ENCODE data around the gene EVA1B.

The EVA1B gene

DNA sequence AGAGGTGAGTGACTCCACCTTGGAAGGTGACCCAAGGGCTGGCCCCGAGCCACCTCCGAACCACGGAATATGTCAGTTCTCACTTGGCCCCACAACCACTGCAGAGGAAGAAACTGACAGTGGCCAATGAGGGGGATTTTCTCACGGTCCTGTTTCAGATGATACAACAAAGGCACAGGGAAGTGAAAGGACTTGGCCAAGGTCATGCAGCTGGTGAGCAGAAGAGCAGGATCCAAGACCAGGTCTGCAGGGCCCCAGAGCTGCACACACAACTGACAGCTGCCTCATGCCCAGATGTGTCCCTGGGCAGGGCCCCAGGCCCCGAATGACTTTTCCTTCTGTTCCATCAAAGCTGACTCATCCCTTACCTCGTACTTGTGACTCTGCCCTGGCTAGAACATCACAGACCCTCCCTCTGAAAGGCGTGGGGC, 25.8 kb upstream of the EVA1B start:
- in situ Hi-C loops (cut with HindIII; ENCODE audit: low sequenced_read_pairs) = no loop called here

GRCh38 chr1:36346741-36347370, 23.4 kb upstream of the EVA1B start:
- in situ Hi-C loops (cut with HindIII; ENCODE audit: low sequenced_read_pairs) = no loop called here

DNA sequence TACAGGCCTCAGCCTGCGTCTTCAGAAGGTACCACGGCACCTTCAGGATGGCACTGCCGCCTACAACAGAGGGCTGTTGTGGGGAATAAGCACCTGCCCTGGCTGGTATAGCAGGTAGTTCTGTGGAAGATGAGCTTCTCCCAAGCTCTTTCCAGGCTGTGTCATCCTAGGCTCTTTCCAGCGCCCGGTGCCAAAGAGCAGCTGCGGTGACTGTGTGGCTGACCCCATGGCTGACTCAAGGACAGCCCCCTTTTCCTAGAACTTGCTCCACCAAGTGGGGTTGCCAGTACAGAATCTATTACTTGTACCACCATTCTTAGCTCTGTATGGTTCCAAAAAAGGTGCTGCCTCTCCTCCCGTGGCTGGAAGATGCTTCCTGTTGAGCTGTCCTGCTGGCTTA, 21.9 kb upstream of the EVA1B start:
- in situ Hi-C loops (cut with HindIII; ENCODE audit: low sequenced_read_pairs) = no loop called here

DNA sequence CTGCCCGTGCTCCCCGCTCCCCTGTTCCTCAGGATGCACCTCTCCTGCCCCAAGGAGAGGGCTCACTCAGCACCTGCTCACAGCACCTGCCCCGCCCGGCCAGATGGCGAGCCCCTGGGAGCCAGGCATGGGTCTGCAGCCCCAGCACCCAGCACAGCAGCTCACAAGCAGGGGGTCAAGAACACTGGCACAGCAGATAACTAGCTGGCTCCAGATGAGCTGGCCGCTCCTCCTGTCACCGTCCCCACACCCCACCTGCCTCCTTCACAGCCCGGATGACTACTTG, 20.9 kb upstream of the EVA1B start:
- in situ Hi-C loops (cut with HindIII; ENCODE audit: low sequenced_read_pairs) = no loop called here

- in situ Hi-C loops (cut with HindIII; ENCODE audit: low sequenced_read_pairs) = no loop called here
These were observed 20.4 kb upstream of the EVA1B start for GRCh38 chr1:36343651-36344394.

DNA sequence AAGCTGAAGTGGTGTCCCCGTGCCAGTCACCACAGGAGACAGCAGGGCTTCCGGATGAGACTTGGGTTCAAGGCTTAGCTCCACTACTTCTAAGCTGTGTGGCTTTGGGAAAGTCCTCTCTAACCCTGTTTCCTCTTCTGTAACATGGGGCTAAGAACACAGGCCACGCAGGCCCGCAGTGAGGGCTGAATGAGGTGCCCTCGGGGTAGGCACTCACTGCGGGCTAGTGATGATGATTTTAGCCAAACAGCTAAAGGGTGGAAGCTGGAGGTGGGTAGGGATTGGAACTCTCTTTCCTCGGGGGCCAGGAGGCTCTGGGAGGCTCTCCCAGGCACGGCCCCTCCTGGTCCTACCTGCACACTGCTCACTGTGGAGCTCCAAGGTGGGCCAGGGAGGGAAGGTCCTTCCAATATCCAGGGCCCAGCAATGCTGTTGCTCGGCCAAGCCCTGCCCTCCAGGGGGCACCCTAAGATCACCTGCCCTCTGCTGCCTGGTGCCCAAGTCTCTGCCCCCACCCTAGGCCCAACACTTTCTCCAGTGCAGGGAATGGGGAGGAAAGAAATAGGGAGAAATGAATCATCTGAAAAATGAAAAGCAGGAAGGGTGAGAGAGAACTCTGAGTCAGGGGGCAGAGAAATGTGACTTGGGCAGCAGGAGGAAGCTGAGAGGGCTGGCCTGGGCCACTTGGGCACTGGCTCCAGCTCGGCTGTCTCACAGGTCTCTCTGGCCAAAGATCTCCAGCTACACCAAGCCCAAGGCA, 19.2 kb upstream of the EVA1B start:
- in situ Hi-C loops (cut with HindIII; ENCODE audit: low sequenced_read_pairs) = no loop called here

DNA sequence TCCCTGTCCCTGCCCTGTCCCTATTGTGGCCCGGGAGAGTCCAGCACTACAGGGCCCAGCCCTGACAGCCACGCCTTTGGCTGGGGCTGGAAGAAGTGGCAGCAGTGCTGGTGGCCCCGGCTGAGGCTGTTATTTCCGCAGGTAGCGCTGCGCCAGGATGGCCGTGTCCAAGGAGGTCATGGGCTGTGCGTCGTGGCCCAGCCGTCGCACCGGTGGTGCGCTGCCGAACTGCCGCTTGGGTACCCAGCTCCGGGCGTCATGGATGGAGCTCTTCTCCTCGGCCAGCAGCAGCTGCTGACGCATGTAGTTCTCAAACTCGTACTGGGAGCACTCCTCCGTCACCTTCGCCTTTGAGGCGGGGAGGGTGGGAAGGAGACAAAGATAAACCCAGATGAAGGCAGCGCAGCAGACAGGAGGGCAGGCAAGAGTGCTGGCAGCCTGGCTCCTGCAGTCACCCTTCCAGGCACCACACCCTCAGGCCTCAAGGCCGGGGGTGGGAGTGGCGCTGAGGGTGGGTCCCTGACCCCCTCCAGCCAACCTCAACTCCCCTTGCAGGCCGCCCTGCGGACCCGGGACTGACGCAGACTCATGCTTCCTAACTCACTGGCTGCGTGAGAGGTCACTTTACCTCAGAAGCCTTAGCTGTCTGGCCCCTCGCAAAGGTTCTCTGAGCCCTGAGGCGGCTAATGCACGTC, 18.3 kb upstream of the EVA1B start:
- in situ Hi-C loops (cut with HindIII; ENCODE audit: low sequenced_read_pairs) = no loop called here

GRCh38 chr1:36339615-36340014, 16.2 kb upstream of the EVA1B start:
- in situ Hi-C loops (cut with HindIII; ENCODE audit: low sequenced_read_pairs) = no loop called here

DNA sequence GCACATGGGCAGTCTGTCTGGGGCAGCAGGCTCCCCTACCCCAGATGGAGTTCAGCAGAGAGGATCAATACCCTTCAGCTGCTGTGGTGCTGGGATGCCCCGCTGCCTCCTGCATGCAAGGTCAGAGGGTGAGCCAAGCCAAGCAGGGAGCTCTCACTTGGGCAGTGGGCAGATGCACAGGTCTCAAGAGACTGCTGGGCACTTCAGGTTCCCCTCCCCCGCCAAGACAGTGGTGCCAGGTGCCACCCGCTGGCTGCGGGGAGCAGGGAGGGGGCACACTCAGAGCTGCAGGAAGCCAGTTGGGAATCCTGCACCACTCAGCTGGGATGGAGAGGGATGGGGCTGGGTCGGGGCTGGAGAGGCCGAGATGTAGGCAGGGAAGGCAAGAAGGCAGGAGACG, 15.8 kb upstream of the EVA1B start:
- in situ Hi-C loops (cut with HindIII; ENCODE audit: low sequenced_read_pairs) = no loop called here

GRCh38 chr1:36337830-36338229, 14.4 kb upstream of the EVA1B start:
- in situ Hi-C loops (cut with HindIII; ENCODE audit: low sequenced_read_pairs) = no loop called here

DNA sequence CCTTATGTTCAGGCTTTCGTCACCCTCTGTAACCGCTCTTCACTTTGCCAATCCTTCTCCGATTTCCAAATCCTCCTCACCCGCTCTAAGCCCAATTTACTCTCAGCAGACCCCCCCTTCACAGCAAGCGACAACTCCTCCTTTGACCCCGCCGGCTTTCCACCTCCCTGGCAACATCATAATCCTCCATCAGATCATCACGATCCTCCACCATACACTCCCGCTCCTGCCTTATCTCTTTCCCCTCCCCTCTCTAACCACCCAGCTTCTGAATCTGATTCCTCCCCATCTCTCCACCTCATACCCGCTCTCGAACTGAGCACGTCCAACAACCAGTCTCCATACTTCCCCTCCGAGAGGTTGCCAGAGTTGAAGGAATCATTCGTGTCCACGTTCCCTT, 7.5 kb upstream of the EVA1B start:
- in situ Hi-C loops (cut with HindIII; ENCODE audit: low sequenced_read_pairs) = no loop called here

DNA sequence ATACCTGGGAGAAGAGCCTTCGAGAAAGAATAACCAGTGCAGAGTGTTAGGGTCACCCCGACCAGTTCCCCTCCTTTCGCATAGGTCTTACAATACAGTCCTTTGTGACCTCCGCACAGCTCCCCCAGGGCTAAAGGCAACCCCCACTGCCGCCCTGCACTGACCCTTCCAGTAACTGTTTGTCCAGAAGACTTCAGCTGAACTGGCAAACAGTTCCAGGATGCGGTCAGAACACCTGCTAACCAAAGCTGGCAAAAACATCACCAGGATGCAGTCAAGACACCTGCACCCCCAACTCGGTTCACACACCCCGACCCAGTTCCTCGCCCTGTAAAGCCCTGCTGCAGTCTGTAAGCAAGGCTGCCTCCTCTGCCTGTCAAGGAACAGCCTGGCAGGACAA, 6.4 kb upstream of the EVA1B start:
- in situ Hi-C loops (cut with HindIII; ENCODE audit: low sequenced_read_pairs) = no loop called here

DNA sequence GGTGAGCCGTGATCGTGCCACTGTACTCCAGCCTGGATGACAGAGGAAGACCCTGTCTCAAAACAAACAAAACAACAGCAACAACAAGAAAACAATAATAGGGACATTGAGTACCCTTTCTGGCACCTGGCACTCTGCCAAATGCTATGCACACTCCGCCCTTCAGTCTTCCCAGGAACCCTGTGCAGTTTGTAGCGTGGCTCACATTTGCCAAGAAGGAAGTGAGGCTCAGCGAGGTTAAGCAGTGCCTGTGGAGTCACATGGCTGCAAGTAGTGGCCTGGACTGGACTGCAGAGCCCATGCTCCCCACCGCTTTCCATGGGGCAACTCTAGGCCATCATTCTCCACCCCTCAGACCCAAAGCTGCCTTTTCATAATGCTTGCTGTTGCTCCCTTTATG, 5.3 kb upstream of the EVA1B start:
- in situ Hi-C loops (cut with HindIII; ENCODE audit: low sequenced_read_pairs) = no loop called here

DNA sequence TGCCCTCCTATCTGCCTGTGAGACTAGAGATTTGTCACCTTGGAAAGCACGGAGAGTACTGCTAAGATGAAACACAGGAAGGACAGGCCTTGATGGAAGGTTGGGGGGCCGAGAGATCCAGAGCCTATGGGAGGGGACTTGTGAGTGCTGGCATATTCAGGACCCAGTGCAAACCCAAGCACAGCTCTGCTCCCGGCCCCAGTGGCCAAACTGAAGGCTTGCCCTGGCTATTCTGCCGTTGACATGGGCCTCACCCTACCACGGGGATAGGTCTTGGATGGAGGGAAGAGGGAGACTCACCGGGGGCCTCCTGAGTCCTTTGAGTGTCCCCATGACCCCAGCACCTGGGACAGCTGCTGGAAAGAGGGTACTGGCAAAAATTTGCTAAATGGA, 4.6 kb upstream of the EVA1B start:
- in situ Hi-C loops (cut with HindIII; ENCODE audit: low sequenced_read_pairs) = no loop called here

DNA sequence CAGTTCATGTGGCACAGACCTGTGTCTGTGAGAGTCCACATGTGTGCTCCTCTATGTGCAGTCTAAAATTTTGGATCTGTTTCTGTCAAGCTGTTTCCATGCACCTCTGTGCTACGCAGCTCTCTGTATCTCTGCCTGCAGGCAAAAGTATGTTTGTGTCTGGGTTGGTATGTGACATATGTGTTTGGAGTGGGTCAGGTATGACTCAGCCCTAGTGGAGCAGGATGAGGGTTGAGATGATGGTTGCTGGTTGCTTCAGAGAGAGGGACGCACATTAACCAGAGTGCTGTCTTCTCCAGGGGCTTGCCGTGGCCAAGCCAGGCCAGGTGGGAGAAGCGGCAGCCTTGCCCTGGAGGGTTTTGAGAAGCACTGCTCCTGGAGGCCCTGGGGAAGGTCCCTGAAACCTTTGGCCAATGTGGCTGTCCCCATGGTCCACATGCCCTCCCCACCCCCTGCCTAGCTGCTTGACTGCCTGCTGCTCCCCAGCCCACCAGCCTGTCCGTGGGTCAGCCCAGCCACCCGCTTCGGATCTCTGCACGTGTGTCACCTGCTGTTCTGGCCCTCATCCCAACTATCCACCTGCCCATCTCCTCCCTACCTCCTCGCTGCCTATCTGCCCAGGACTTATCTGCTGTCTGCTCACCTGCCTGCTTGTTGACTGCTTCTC, 4.1 kb upstream of the EVA1B start:
- in situ Hi-C loops (cut with HindIII; ENCODE audit: low sequenced_read_pairs) = no loop called here

- in situ Hi-C loops (cut with HindIII; ENCODE audit: low sequenced_read_pairs) = no loop called here
These were observed 3.1 kb upstream of the EVA1B start for GRCh38 chr1:36326499-36326898.

DNA sequence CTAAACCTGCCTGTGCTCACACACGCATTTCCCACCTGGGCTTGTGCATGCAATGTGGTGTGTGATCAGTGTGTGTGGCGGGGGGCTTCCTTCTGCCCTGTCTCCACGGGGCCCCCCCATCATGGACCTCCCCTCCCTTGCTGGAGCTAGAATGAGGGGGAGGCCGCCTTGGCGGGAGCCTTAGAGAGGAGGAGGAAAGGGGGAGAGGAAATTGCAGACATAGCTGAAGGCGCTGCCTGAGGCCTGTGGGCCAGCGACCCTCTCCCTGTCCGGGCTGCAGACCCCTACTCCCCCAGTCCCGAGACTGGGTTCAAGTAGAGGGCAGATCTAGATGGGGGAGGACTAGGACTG, 883 bp upstream of the EVA1B start:
- in situ Hi-C loops (cut with HindIII; ENCODE audit: low sequenced_read_pairs) = no loop called here

GRCh38 chr1:36322786-36323635, 434 bp downstream of the EVA1B start:
- in situ Hi-C loops (cut with HindIII; ENCODE audit: low sequenced_read_pairs) = no loop called here

GRCh38 chr1:36322041-36322785, 1.2 kb downstream of the EVA1B start:
- in situ Hi-C loops (cut with HindIII; ENCODE audit: low sequenced_read_pairs) = no loop called here

All from endothelial cell of hepatic sinusoid (primary cell).